Measurements from ENCODE around the gene ZBTB7B. TPM values are rescaled to one million over a fixed set of nuclear protein-coding genes. Genes with fewer than 3 reads are reported as not detected.

ZBTB7B gene
- total RNA-seq, 4 donors from 2014 or later = 45.5 to 63.4 (median 49.5) TPM

DNA sequence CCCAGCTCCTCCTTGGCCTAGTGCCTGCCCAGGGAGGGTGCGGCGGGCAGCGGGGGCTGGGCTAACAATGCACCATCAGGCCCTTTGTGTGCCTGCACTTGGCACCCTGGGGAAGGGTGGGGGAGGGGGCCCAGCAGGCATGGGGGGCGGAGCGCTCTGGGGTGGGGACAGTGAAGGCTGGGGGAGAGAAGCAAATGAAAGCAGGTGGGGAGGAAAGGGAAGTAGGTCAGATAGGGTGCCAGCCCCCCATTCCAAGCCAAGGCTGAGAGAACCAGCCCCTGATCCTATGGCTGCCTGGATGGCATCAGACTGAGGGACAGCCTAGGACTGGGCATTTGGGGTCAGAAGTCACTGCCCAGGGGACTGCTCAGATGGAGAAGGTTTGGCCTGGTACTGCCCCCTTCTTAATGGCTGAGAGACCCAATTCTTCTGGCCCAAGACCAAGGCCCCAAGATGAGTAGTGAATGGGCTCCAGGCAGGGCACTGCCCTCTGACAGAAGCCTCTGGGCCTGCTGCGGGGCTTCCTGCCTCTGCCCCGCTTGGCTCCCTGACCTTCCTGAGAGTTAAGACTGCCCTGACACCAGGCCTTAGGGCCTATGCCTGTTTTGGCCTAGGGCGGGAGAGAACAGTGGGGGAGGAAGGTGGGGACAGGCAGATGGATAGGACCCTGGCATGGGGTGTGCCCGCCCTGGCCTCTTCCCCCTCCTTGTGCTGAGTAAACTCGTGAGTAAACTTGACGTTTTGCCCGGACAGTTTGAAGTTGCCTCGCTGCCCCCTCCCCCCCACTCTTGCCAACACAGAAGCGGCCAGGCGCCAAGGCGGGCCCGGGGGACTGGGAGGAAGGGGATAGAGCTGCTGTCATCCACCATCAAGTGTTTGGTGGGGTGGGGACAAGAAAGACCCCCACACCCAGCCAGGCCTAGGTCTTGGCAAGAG is 2.7 kb downstream of the ZBTB7B start:
- H3K27me3 ChIP-seq = no peaks in the 10 kb centered on the region
- TF ChIP-seq, protein P1, sequence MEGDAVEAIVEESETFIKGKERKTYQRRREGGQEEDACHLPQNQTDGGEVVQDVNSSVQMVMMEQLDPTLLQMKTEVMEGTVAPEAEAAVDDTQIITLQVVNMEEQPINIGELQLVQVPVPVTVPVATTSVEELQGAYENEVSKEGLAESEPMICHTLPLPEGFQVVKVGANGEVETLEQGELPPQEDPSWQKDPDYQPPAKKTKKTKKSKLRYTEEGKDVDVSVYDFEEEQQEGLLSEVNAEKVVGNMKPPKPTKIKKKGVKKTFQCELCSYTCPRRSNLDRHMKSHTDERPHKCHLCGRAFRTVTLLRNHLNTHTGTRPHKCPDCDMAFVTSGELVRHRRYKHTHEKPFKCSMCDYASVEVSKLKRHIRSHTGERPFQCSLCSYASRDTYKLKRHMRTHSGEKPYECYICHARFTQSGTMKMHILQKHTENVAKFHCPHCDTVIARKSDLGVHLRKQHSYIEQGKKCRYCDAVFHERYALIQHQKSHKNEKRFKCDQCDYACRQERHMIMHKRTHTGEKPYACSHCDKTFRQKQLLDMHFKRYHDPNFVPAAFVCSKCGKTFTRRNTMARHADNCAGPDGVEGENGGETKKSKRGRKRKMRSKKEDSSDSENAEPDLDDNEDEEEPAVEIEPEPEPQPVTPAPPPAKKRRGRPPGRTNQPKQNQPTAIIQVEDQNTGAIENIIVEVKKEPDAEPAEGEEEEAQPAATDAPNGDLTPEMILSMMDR (IDR thresholded peaks at IDR 0.05) = no peak
- TF ChIP-seq POLR2AphosphoS5 (IDR thresholded peaks at IDR 0.05) = peak; percentile 53
- TF ChIP-seq POLR2A (IDR thresholded peaks at IDR 0.05) = peak in 1 of 2 donors; percentile 16
- no peak for TF ChIP-seq EP300 (IDR thresholded peaks at IDR 0.05)
- H3K27ac ChIP-seq = peak overlapping the region; percentile 21 to 97 (median 92)
- no peaks in the 10 kb centered on the region for H3K9me3 ChIP-seq
- WGBS, 2 donors (ENCODE audit: low coverage in 1 of 2) = 28 to 63% methylated on average over 3 to 5 of the region's 17 CpGs
- peaks cover 3 to 64% (median 25%) of the 10 kb centered on the region in 3 donors for H3K4me1 ChIP-seq
- H3K36me3 ChIP-seq = no peaks in the 10 kb centered on the region
- ATAC-seq = no peak
- H3K4me3 ChIP-seq = peak overlapping the region in 1 of 2 donors; percentile 76

DNA sequence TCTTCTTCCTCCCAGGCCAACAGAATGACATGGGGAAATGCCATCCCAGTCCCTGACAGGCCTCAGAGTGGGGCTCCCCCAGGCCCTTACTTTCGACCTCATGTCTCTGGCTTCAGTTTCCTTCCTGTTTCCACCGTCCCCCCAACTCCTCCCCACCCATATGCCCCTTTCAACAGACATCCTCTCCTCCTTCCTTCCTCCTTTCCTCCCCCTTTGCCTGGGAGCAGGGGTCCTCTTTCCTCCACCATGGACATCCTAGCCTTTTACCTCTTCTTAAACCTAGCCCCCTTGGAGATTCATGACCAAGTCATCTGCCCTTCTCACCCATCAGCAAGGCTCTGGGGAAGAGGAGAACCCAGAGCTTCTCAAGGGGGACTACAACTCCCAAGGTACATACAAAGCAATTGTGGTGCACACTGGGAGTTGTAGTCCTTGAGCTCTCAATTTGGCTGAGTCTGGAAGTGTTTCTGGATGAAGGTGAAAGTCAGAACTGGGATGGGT is 4.0 kb downstream of the ZBTB7B start:
- 40% methylated on average over 1 of the region's 2 CpGs; no CpG with 5 or more reads in 1 of the 2 donors for WGBS, 2 donors (ENCODE audit: low coverage in 1 of 2)
- no peaks in the 10 kb centered on the region for H3K36me3 ChIP-seq
- no peak overlapping the region for H3K4me3 ChIP-seq
- H3K27me3 ChIP-seq = no peaks in the 10 kb centered on the region
- peak overlapping the region in 3 of 4 donors; percentile 88 to 97 (median 97) for H3K27ac ChIP-seq
- peaks cover 3 to 76% (median 35%) of the 10 kb centered on the region in 3 donors for H3K4me1 ChIP-seq
- ATAC-seq = no peak
- TF ChIP-seq EP300 (IDR thresholded peaks at IDR 0.05) = no peak
- TF ChIP-seq POLR2AphosphoS5 (IDR thresholded peaks at IDR 0.05) = no peak
- TF ChIP-seq, protein P1 (IDR thresholded peaks at IDR 0.05) = no peak
- no peak for TF ChIP-seq POLR2A (IDR thresholded peaks at IDR 0.05)
- no peaks in the 10 kb centered on the region for H3K9me3 ChIP-seq

DNA sequence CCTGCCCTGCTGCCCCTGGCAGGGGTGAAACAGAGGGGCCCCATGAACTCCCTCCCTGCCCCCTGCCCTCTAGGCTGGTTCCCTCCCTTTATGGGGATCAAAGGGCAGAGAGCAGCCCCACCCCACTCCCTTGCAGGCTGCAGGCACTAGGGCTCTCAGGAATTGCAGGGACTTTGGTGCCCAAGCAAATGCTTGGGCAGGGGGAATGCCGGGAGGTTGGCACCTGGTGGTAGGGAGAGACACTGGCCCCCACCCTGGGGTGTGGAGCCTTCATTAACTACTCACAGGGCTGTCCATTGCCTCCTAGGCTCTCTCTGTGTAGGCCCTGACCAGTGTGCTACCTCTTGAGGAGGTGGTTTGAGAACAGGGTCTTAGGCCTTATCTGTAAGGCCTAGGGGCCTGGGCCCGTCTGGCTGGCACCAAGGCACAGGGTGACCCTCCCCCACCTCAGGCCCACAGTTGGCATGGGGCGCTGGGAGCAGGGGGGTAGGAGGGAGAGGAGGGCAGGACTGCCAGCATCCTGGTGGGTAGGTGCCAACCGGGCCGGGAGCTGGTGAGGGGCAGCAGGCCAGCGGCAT is 4.7 kb downstream of the ZBTB7B start:
- 80% methylated on average over 1 of the region's 6 CpGs; no CpG with 5 or more reads in 1 of the 2 donors for WGBS, 2 donors (ENCODE audit: low coverage in 1 of 2)
- no peak for ATAC-seq
- Histone ChIP-seq H3K4me3 (peak overlapping the region in 1 of 2 donors; percentile 34), H3K4me1 (peaks cover 3 to 82% (median 42%) of the 10 kb centered on the region in 3 donors), H3K36me3 (no peaks in the 10 kb centered on the region), H3K27me3 (no peaks in the 10 kb centered on the region), H3K27ac (peak overlapping the region in 3 of 4 donors; percentile 88 to 97 (median 97)), H3K9me3 (no peaks in the 10 kb centered on the region)
- TF ChIP-seq POLR2A (IDR thresholded peaks at IDR 0.05) (no peak), POLR2AphosphoS5 (IDR thresholded peaks at IDR 0.05) (peak; percentile 27)

GRCh38 chr1:155008015-155008941 is 5.7 kb downstream of the ZBTB7B start:
- 36 to 87% methylated on average over 2 to 3 of the region's 16 CpGs for WGBS, 2 donors (ENCODE audit: low coverage in 1 of 2)
- peak overlapping the region in 1 of 2 donors; percentile 34 for H3K4me3 ChIP-seq
- no peaks in the 10 kb centered on the region for H3K27me3 ChIP-seq
- peaks cover 3 to 92% (median 49%) of the 10 kb centered on the region in 3 donors for H3K4me1 ChIP-seq
- no peaks in the 10 kb centered on the region for H3K9me3 ChIP-seq
- TF ChIP-seq EP300 (IDR thresholded peaks at IDR 0.05) (no peak), POLR2AphosphoS5 (IDR thresholded peaks at IDR 0.05) (no peak), POLR2A (IDR thresholded peaks at IDR 0.05) (no peak)
- TF ChIP-seq, protein P1 (IDR thresholded peaks at IDR 0.05) = no peak
- H3K36me3 ChIP-seq = no peaks in the 10 kb centered on the region
- ATAC-seq = no peak
- H3K27ac ChIP-seq = peak overlapping the region in 3 of 4 donors; percentile 88 to 97 (median 97)
